Ectodermal cell (in vitro differentiated cells): ENCODE results near the gene PPEF1.

ENCODE experiments used
- H3K27ac ChIP-seq: 2 replicates; pipeline ENCODE4 v1.7.0; 2013; ENCODE audit warnings: mild to moderate bottlenecking, low read depth, low read length; ENCODE audit not compliant: insufficient read depth, poor library complexity, severe bottlenecking
- H3K27me3 ChIP-seq: 2 replicates; pipeline ENCODE4 v1.7.0; 2013; ENCODE audit warnings: mild to moderate bottlenecking, low read length; ENCODE audit not compliant: insufficient read depth, control insufficient read depth, poor library complexity, severe bottlenecking
- H3K36me3 ChIP-seq: one replicate; pipeline ENCODE4 v1.7.0; 2013; ENCODE audit warnings: low read length; ENCODE audit not compliant: control insufficient read depth, insufficient read depth
- H3K4me1 ChIP-seq: one replicate; pipeline ENCODE4 v1.7.0; 2013; ENCODE audit warnings: low read length; ENCODE audit not compliant: control insufficient read depth, insufficient read depth
- H3K4me3 ChIP-seq: 2 replicates; pipeline ENCODE4 v1.7.0; 2013; ENCODE audit warnings: low read depth, low read length, control low read depth; ENCODE audit not compliant: insufficient read depth
- H3K9me3 ChIP-seq: 2 replicates; pipeline ENCODE4 v1.7.0; 2013; ENCODE audit warnings: mild to moderate bottlenecking, low read length, moderate library complexity; ENCODE audit not compliant: control insufficient read depth
- WGBS, 2 experiments: methylation state at CpG; one replicate each; pipeline ENCODE4 v1.1.7; 2013; ENCODE audit warnings: missing lambda C conversion rate in 2 of 2; 5-methylcytosine and 5-hydroxymethylcytosine counted together

Gene PPEF1

DNA sequence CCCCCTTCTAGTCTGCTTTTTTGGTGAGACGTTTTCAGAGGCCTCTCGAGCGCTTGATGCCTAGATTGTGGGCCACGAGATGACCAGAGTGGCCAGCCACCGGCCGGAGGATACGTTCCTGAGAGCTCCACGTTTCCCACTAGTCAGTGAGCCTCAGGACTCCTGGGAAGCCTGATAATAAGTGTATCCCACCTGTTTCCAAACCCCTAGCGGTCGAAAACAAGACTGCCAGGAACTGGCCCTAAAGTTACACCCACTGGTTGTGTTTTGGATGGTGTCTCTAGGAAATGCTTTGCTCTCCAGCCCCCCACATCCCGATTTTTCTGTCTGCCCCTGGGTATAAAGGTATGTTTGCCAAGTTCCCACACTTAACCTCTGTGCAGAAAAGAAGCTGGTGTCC is 31.0 kb upstream of the PPEF1 start:
- Histone ChIP-seq H3K27me3 (no peaks in the 10 kb centered on the region), H3K4me3 (no peak overlapping the region), H3K9me3 (no peaks in the 10 kb centered on the region), H3K36me3 (no peaks in the 10 kb centered on the region), H3K27ac (no peak overlapping the region), H3K4me1 (no peaks in the 10 kb centered on the region)
- WGBS, 2 experiments: 58 to 69% methylated on average over 11 of the region's 11 CpGs

DNA sequence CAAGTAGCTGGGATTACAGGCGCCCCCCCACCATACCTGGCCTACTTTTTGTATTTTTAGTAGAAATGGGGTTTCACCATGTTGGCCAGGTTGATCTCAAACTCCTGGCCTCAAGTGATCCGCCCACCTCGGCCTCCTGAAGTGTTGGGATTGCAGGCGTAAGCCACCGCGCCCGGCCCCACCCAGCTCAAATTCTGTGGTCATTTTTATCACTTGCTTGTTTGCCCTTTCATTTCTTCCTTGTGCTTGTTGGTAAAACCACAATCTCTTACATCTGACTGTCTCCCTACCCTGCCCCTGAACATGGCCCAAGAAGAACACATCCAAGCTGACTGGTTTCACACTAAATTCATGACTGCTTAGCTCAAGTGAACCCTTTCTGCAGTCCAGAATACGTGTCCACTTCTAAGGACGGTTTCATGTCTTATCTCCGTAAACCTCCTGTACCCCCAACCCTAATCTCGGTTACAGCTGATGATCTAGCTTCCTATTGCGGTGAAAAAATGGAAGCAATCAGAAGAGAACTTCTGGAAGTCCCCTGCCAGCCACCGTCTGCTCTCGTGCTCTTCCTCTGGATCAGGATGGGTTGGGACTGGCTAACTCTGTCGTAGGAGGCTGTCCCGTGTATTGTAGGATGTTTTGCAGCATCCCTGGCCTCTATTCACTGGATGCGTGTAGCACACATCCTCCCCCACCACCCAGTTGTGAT is 30.1 kb upstream of the PPEF1 start:
- H3K27ac ChIP-seq: no peak overlapping the region
- H3K27me3 ChIP-seq: no peaks in the 10 kb centered on the region
- no peak overlapping the region for H3K4me3 ChIP-seq
- WGBS, 2 experiments: 92 to 95% methylated on average over 17 of the region's 17 CpGs
- no peaks in the 10 kb centered on the region for H3K9me3 ChIP-seq
- no peaks in the 10 kb centered on the region for H3K36me3 ChIP-seq
- no peaks in the 10 kb centered on the region for H3K4me1 ChIP-seq

GRCh38 chrX:18681996-18682395 is 25.4 kb upstream of the PPEF1 start:
- no peaks in the 10 kb centered on the region for H3K4me1 ChIP-seq
- 96 to 97% methylated on average over 6 of the region's 6 CpGs for WGBS, 2 experiments
- no peak overlapping the region for H3K27ac ChIP-seq
- no peaks in the 10 kb centered on the region for H3K9me3 ChIP-seq
- no peaks in the 10 kb centered on the region for H3K27me3 ChIP-seq
- no peaks in the 10 kb centered on the region for H3K36me3 ChIP-seq
- no peak overlapping the region for H3K4me3 ChIP-seq

GRCh38 chrX:18682979-18683387 is 24.5 kb upstream of the PPEF1 start:
- 93% methylated on average over 8 to 9 of the region's 9 CpGs for WGBS, 2 experiments

DNA sequence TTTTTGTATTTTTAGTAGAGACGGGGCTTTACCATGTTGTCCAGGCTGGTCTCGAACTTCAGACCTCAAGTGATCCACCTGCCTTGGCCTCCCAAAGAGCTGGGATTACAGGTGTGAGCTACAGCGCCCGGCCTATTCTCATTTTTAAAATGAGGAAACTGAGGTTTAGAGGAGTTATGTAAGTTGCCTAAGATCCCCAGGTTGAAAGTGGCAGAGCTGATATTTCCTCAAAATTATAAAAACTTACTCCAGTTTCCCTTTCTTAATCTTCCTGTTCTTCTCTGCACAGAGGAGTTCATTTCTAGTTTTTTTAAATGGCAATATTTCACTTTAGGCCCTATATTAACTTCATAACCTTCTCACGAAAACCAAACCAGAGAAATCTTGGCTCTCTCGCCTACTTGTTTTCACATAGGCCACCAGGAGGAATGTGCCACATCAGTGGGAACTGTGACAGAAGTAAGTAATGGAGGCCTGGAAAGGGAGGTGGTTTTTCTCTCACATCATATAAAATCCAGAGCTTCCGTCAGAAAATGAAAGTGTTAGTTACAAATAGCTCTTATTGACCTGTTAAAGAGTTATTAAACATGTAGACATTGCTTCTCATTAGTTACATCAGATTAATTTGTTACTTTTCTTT is 19.5 kb upstream of the PPEF1 start:
- H3K27ac ChIP-seq: no peak overlapping the region

More at GRCh38 chrX:18682979-18683387, 24.5 kb upstream of the PPEF1 start:
- no peaks in the 10 kb centered on the region for H3K4me1 ChIP-seq
- no peak overlapping the region for H3K27ac ChIP-seq
- H3K4me3 ChIP-seq: no peak overlapping the region
- H3K27me3 ChIP-seq: no peaks in the 10 kb centered on the region
- no peaks in the 10 kb centered on the region for H3K36me3 ChIP-seq
- no peaks in the 10 kb centered on the region for H3K9me3 ChIP-seq

GRCh38 chrX:18691431-18691830 is 16.0 kb upstream of the PPEF1 start:
- H3K27ac ChIP-seq: no peak overlapping the region
- H3K27me3 ChIP-seq: no peaks in the 10 kb centered on the region
- no peaks in the 10 kb centered on the region for H3K4me1 ChIP-seq
- no peaks in the 10 kb centered on the region for H3K36me3 ChIP-seq
- no peaks in the 10 kb centered on the region for H3K9me3 ChIP-seq
- WGBS, 2 experiments: 100% methylated on average over 1 of the region's 1 CpG; no CpG with 5 or more reads in 1 of the 2 experiments
- no peak overlapping the region for H3K4me3 ChIP-seq

More for the DNA sequence above, 19.5 kb upstream of the PPEF1 start:
- Histone ChIP-seq H3K4me1 (no peaks in the 10 kb centered on the region), H3K9me3 (no peaks in the 10 kb centered on the region), H3K27me3 (no peaks in the 10 kb centered on the region), H3K4me3 (no peak overlapping the region), H3K36me3 (no peaks in the 10 kb centered on the region)
- 89 to 94% methylated on average over 5 to 6 of the region's 7 CpGs for WGBS, 2 experiments

GRCh38 chrX:18692541-18692940 is 14.9 kb upstream of the PPEF1 start:
- Histone ChIP-seq H3K36me3 (no peaks in the 10 kb centered on the region), H3K9me3 (no peaks in the 10 kb centered on the region), H3K27me3 (no peaks in the 10 kb centered on the region), H3K4me3 (no peak overlapping the region), H3K27ac (no peak overlapping the region), H3K4me1 (no peaks in the 10 kb centered on the region)
- 90 to 95% methylated on average over 4 of the region's 4 CpGs for WGBS, 2 experiments

DNA sequence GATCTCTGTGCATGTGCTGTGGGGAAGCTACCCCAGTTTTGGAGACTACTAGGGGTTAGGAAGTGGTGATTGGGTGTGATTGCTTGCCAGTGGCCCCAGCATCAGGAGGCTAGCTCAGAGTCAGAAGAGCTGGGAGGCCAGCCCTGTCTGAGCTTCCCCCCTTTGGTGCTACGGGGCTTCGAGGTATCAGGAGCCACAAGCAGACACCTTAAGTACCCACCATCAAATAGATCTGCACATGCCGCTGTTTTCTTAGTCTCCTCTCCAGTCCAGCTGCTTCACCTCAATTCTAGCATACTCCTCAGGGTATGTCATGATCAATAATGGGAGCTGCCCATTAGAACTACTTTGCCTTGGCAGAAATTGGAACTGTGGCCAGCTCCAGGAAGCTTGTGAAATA is 10.8 kb upstream of the PPEF1 start:
- Histone ChIP-seq H3K4me1 (no peaks in the 10 kb centered on the region), H3K9me3 (no peaks in the 10 kb centered on the region), H3K27ac (no peak overlapping the region), H3K4me3 (no peak overlapping the region), H3K36me3 (no peaks in the 10 kb centered on the region), H3K27me3 (no peaks in the 10 kb centered on the region)
- WGBS, 2 experiments: 77 to 100% methylated on average over 3 of the region's 3 CpGs

DNA sequence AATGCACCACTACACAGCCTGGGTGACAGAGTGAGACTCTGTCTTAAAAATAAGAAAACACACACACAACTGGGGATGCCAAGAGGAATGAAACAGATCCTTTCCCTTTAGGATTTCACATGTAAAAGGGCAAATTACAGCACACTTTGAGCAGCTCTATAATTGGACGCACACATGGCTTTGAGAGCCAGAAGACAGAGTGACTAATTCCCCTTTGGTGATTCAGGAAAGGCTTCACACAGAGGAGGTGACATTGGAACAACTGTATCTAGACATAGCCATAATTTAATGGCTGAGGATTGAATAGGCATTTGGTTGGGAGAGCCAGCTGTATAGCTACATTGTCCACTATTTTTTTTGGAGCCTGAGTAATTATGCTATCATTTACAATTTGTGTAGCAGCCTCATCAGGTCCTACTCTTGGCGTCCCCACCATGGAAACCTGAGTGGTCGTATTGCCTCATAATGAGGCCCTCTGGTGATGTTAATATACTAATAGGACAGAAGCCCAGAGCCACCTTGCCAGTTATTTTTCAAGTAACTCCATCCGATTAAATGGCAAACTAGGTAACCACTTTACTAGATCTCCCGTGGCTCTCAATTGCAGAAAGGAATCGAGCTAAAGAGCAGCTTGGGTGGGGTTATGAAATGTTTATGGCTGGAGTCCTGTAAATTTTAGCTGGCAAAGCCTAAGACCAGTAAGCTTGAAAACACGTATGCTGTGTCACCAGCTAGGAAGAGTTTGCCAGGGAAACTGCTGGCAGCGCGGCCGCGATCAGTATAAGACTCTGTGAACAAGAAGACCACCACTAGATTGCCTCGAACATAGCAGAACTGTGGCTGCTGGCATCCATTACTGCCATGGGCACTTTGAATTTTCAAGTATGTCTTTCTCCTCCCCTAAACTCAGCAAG is 8.5 kb upstream of the PPEF1 start:
- Histone ChIP-seq H3K9me3 (no peaks in the 10 kb centered on the region), H3K27me3 (no peaks in the 10 kb centered on the region), H3K4me3 (no peak overlapping the region), H3K27ac (no peak overlapping the region), H3K4me1 (no peaks in the 10 kb centered on the region), H3K36me3 (no peaks in the 10 kb centered on the region)
- WGBS, 2 experiments: 95 to 98% methylated on average over 10 to 12 of the region's 12 CpGs
